ENCODE measurements around the gene ZNF628.

DNA sequence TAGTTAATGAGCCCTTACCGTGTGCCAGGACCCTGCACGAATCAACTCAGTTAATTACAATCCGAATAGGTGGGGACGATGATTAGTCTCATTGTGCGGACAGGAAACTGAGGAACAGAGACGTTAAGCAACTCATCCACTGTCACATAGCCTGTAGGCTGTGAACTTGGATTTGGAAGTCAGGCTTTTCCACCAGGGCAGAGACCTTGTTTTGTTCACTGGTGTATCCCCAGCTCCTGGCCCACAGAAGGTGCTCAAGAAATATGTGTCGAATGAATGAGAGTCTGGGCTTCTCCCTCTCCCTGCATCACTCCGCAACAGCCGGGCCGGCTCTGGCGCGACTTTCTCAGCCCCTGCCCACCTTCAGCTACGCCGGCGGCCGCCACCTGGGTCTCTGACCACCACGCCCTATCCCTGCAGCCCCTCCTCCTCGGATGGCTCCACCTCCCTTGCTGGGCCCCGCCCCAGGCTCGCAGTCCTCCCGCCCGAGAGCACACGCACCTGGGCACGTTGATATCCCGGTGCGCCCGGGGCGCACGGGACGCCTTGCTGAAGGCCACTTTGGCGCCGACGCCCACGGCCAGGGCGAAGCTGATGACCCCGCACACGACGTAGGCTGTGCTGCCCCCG, 34.6 kb upstream of the ZNF628 start:
- TF ChIP-seq, protein P1, sequence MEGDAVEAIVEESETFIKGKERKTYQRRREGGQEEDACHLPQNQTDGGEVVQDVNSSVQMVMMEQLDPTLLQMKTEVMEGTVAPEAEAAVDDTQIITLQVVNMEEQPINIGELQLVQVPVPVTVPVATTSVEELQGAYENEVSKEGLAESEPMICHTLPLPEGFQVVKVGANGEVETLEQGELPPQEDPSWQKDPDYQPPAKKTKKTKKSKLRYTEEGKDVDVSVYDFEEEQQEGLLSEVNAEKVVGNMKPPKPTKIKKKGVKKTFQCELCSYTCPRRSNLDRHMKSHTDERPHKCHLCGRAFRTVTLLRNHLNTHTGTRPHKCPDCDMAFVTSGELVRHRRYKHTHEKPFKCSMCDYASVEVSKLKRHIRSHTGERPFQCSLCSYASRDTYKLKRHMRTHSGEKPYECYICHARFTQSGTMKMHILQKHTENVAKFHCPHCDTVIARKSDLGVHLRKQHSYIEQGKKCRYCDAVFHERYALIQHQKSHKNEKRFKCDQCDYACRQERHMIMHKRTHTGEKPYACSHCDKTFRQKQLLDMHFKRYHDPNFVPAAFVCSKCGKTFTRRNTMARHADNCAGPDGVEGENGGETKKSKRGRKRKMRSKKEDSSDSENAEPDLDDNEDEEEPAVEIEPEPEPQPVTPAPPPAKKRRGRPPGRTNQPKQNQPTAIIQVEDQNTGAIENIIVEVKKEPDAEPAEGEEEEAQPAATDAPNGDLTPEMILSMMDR (IDR thresholded peaks at IDR 0.05) = no peak
- TF ChIP-seq TCF7L2 (IDR thresholded peaks at IDR 0.05; ENCODE audit: low read depth, low read length) = no peak
